ENCODE measurements around the gene PTPN1. TPM values are rescaled to one million over a fixed set of nuclear protein-coding genes. Genes with fewer than 3 reads are reported as not detected.
A peak's percentile ranks its signal among the peaks of the same experiment; 100 is the strongest.

Gene PTPN1
- total and polyA plus RNA-seq, 10 donors, result 20.5 to 84.9 (median 68.6) TPM

- intact Hi-C loops (cut with DNase I; ENCODE audit: low total_unique reads), result no loop called here
- no peak overlapping the region for H3K4me3 ChIP-seq
- DNase-seq, result no peak
- H3K9me3 ChIP-seq, result no peaks in the 10 kb centered on the region
- peaks cover 0 to 19% (median 0%) of the 10 kb centered on the region in 6 donors for H3K4me1 ChIP-seq
- no peaks in the 10 kb centered on the region for H3K36me3 ChIP-seq
- H3K27ac ChIP-seq, result peak overlapping the region in 1 of 8 donors; percentile 8
- TF ChIP-seq POLR2AphosphoS5 (IDR thresholded peaks at IDR 0.05), result peak in 2 of 3 donors; percentile 23 to 36
- TF ChIP-seq POLR2A (IDR thresholded peaks at IDR 0.05), result no peak
- TF ChIP-seq CTCF (IDR thresholded peaks at IDR 0.05 in 8 of 11, conservative IDR thresholded peaks at IDR 0.05 in 3 of 11), result no peak
- peaks cover 0 to 10% (median 0%) of the 10 kb centered on the region in 7 donors for H3K27me3 ChIP-seq (replicated peaks in 1 of 7)
- 67 to 80% (median 76%) methylated on average over 6 to 7 of the region's 7 CpGs for WGBS, 5 donors
Measured at GRCh38 chr20:50629670-50630045, 119.5 kb downstream of the PTPN1 start.

DNA sequence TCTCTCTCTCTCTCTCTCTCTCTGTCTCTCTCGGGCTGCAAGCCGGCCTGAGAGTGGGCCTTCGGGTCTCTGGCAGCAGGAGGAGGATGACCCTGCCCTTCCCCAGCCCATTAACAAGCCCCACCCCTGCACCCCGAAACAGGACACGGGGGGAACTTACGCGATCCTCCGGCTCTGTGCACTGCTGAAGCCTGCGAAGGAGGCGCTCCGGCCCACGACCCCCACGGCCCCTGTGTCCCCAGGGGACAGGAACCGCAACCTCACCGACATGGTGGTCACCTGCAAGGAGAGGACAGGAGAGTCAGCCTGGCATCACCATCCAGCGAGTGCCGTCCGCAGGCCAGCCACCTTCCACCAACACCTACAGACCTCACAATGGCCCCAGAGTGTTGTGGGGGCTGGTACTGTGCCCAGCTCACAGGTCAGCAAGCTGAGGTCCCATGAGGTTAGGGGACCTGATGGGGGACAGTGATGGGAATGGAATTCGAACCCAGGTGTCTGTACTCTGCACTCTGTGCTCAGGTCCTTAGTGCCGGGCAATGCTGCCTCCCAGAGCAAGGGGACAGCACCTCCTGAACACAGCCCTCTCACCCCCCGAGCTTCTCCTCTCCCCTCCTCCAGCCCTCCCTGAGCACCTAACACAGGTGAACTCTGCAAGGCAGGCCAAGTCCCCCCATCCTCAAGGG is 120.5 kb downstream of the PTPN1 start:
- intact Hi-C loops (cut with DNase I; ENCODE audit: low total_unique reads), result no loop called here
- no peak for TF ChIP-seq CTCF (IDR thresholded peaks at IDR 0.05 in 8 of 11, conservative IDR thresholded peaks at IDR 0.05 in 3 of 11)
- DNase-seq, result no peak
- no peak overlapping the region for H3K27ac ChIP-seq
- H3K36me3 ChIP-seq, result no peaks in the 10 kb centered on the region
- no peak overlapping the region for H3K4me3 ChIP-seq
- H3K4me1 ChIP-seq, result peaks cover 0 to 23% (median 3%) of the 10 kb centered on the region in 6 donors
- peaks cover 0 to 8% (median 0%) of the 10 kb centered on the region in 7 donors for H3K27me3 ChIP-seq (replicated peaks in 1 of 7)
- WGBS, 5 donors, result 88 to 93% (median 92%) methylated on average over 17 to 21 of the region's 21 CpGs
- no peaks in the 10 kb centered on the region for H3K9me3 ChIP-seq

- DNase-seq, result no peak
- H3K4me3 ChIP-seq, result no peak overlapping the region
- no peaks in the 10 kb centered on the region for H3K36me3 ChIP-seq
- H3K27me3 ChIP-seq (replicated peaks in 1 of 7), result peaks cover 0 to 4% (median 0%) of the 10 kb centered on the region in 7 donors
- no peak for TF ChIP-seq CTCF (IDR thresholded peaks at IDR 0.05 in 8 of 11, conservative IDR thresholded peaks at IDR 0.05 in 3 of 11)
- TF ChIP-seq POLR2A (IDR thresholded peaks at IDR 0.05), result no peak
- intact Hi-C loops (cut with DNase I; ENCODE audit: low total_unique reads), result no loop called here
- no peak overlapping the region for H3K27ac ChIP-seq
- peaks cover 0 to 25% (median 11%) of the 10 kb centered on the region in 6 donors for H3K4me1 ChIP-seq
- H3K9me3 ChIP-seq, result no peaks in the 10 kb centered on the region
- 86 to 94% (median 90%) methylated on average over 6 to 7 of the region's 7 CpGs for WGBS, 5 donors
Measured at GRCh38 chr20:50632236-50632635, 122.1 kb downstream of the PTPN1 start.

- DNase-seq, result no peak
Measured at GRCh38 chr20:50632701-50633100, 122.5 kb downstream of the PTPN1 start.

More at GRCh38 chr20:50632701-50633100, 122.5 kb downstream of the PTPN1 start:
- 83 to 91% (median 90%) methylated on average over 2 to 5 of the region's 5 CpGs for WGBS, 5 donors
- Histone ChIP-seq H3K27me3 (replicated peaks in 1 of 7) (peaks cover 0 to 4% (median 0%) of the 10 kb centered on the region in 7 donors), H3K4me3 (no peak overlapping the region), H3K27ac (no peak overlapping the region), H3K4me1 (peaks cover 0 to 25% (median 11%) of the 10 kb centered on the region in 6 donors), H3K9me3 (no peaks in the 10 kb centered on the region), H3K36me3 (no peaks in the 10 kb centered on the region)
- intact Hi-C loops (cut with DNase I; ENCODE audit: low total_unique reads), result no loop called here
- TF ChIP-seq POLR2AphosphoS5 (IDR thresholded peaks at IDR 0.05), result no peak
- no peak for TF ChIP-seq POLR2A (IDR thresholded peaks at IDR 0.05)
- TF ChIP-seq CTCF (IDR thresholded peaks at IDR 0.05 in 8 of 11, conservative IDR thresholded peaks at IDR 0.05 in 3 of 11), result no peak
